SK-N-SH (cell line): ENCODE results near the gene GRAMD1B. TPM values are rescaled to one million over a fixed set of nuclear protein-coding genes. Genes with fewer than 3 reads are reported as not detected.

Source experiments
- CTCF ChIA-PET: fragments of 300-600, 350-600 bp; formaldehyde crosslinking; extraction: SDS; loops from one replicate; lab custom pipeline; 2021; lab: Yijun Ruan, JAX
- POLR2A ChIA-PET: fragments of 350-600 bp; sonication (Branson Sonifier 250); formaldehyde crosslinking; extraction: SDS; loops from one replicate; lab custom pipeline; 2020; ENCODE audit warnings: antibody characterized with exemption, inconsistent platforms; lab: Yijun Ruan, JAX
- DNase-seq: peaks from one replicate; pipeline ENCODE4 v3.0.0; 2012
- H2AFZ ChIP-seq: fragments of 200-600 bp; sonication (generic); 2 replicates; pipeline ENCODE4 v1.8.1; 2016; ENCODE audit warnings: antibody characterized with exemption, mild to moderate bottlenecking, low read depth
- H3F3A ChIP-seq: fragments of 200-600 bp; sonication (generic); replicated peaks from 2 replicates; pipeline ENCODE3; 2016; ENCODE audit warnings: antibody characterized with exemption, mild to moderate bottlenecking; ENCODE audit not compliant: insufficient read depth
- H3K27ac ChIP-seq, 2 experiments: fragments of 200-500 bp in 1 of 2; fragments of 200-600 bp in 1 of 2; sonication (Bioruptor generic) in 1 of 2; sonication (generic), shearing (Covaris generic) in 1 of 2; 2 replicates each; pipeline versions ENCODE4 v1.5.1 to v1.6.1; 2014 to 2016; ENCODE audit warnings: low read depth in 2 of 2, inconsistent platforms in 1 of 2, low read length in 1 of 2, mild to moderate bottlenecking in 1 of 2, mixed read lengths in 1 of 2
- H3K27me3 ChIP-seq: fragments of 200-600 bp; sonication (generic), shearing (Covaris generic); 2 replicates; pipeline ENCODE4 v1.6.1; 2016; ENCODE audit warnings: mixed run types; ENCODE audit not compliant: insufficient read depth
- H3K36me3 ChIP-seq, 2 experiments: fragments of 200-500 bp in 1 of 2; fragments of 200-600 bp in 1 of 2; sonication (Bioruptor generic) in 1 of 2; sonication (generic) in 1 of 2; replicated peaks in 1 of 2; 2 replicates each; pipeline versions ENCODE3 to v1.5.1; 2014 to 2016; ENCODE audit warnings: low read length in 1 of 2, mild to moderate bottlenecking in 1 of 2; ENCODE audit not compliant: insufficient read depth in 2 of 2, control insufficient read depth in 1 of 2
- H3K4me1 ChIP-seq, 2 experiments: fragments of 200-500 bp in 1 of 2; fragments of 200-600 bp in 1 of 2; sonication (Bioruptor generic) in 1 of 2; sonication (generic), shearing (Covaris generic) in 1 of 2; 2 replicates each; pipeline versions ENCODE4 v1.5.1 to v1.6.1; 2014 to 2016; ENCODE audit warnings: low read depth in 1 of 2, low read length in 1 of 2, mixed run types in 1 of 2; ENCODE audit not compliant: insufficient read depth in 2 of 2, control insufficient read depth in 1 of 2
- H3K4me2 ChIP-seq: fragments of 200-600 bp; sonication (generic), shearing (Covaris generic); 2 replicates; pipeline ENCODE4 v1.6.1; 2017; ENCODE audit warnings: mixed run types
- H3K4me3 ChIP-seq, 2 experiments: fragments of 200-500 bp in 1 of 2; fragments of 200-600 bp in 1 of 2; sonication (Bioruptor generic) in 1 of 2; sonication (generic), shearing (Covaris generic) in 1 of 2; 2 replicates each; pipeline versions ENCODE4 v1.5.1 to v1.8.1; 2014 to 2016; ENCODE audit warnings: low read depth in 2 of 2, inconsistent platforms in 1 of 2, low read length in 1 of 2, mild to moderate bottlenecking in 1 of 2, mixed read lengths in 1 of 2, moderate library complexity in 1 of 2
- H3K79me2 ChIP-seq: fragments of 200-600 bp; sonication (generic); 2 replicates; pipeline ENCODE4 v1.8.1; 2017; ENCODE audit warnings: mild to moderate bottlenecking; ENCODE audit not compliant: insufficient read depth
- H3K9ac ChIP-seq: fragments of 200-600 bp; sonication (generic); 2 replicates; pipeline ENCODE4 v1.6.1; 2017; ENCODE audit warnings: mixed run types
- H3K9me2 ChIP-seq: fragments of 200-600 bp; sonication (generic); 2 replicates; pipeline ENCODE4 v1.6.1; 2017; ENCODE audit warnings: mixed run types
- H3K9me3 ChIP-seq: fragments of 200-600 bp; sonication (generic); 2 replicates; pipeline ENCODE4 v1.6.1; 2017; ENCODE audit warnings: mixed run types, mild to moderate bottlenecking, moderate library complexity
- H4K20me1 ChIP-seq: fragments of 200-600 bp; sonication (generic); 2 replicates; pipeline ENCODE4 v1.6.1; 2017; ENCODE audit warnings: mild to moderate bottlenecking, mixed run types; ENCODE audit not compliant: insufficient read depth
- FOSL2 ChIP-seq: IDR thresholded peaks from 2 replicates; pipeline ENCODE4 v1.4.0; 2012; ENCODE audit warnings: low read depth, mild to moderate bottlenecking, moderate library complexity, borderline replicate concordance
- JUND ChIP-seq: IDR thresholded peaks from 2 replicates; pipeline ENCODE4 v1.4.0; 2012
- MXI1 ChIP-seq: IDR thresholded peaks from 2 replicates; pipeline ENCODE4 v1.6.1; 2012; ENCODE audit warnings: mild to moderate bottlenecking, low read depth, low read length, improper control_type of control experiment
- NFIC ChIP-seq: IDR thresholded peaks from 2 replicates; pipeline ENCODE4 v1.4.0; 2012; ENCODE audit warnings: borderline replicate concordance
- NRF1 ChIP-seq: IDR thresholded peaks from 2 replicates; pipeline ENCODE4 v1.6.1; 2012; ENCODE audit warnings: low read depth, mild to moderate bottlenecking, low read length
- RCOR1 ChIP-seq: fragments of 150-350 bp; IDR thresholded peaks from 2 replicates; pipeline ENCODE4 v1.6.1; 2017; ENCODE audit warnings: antibody characterized with exemption, low read length
- REST ChIP-seq: IDR thresholded peaks from 2 replicates; pipeline ENCODE4 v1.6.1; 2012; ENCODE audit warnings: mild to moderate bottlenecking, low read depth, low read length, moderate library complexity
- RFX5 ChIP-seq: IDR thresholded peaks from 2 replicates; pipeline ENCODE4 v1.6.1; 2012; ENCODE audit warnings: mild to moderate bottlenecking, improper control_type of control experiment, low read length
- SMC3 ChIP-seq: IDR thresholded peaks from 2 replicates; pipeline ENCODE4 v1.6.1; 2012; ENCODE audit warnings: low read depth, low read length, improper control_type of control experiment
- YY1 ChIP-seq: IDR thresholded peaks from 2 replicates; pipeline ENCODE4 v1.4.0; 2012; ENCODE audit warnings: low read depth, mild to moderate bottlenecking
- WGBS: methylation state at CpG from one replicate; pipeline ENCODE4 v1.1.6; 2017; ENCODE audit warnings: low lambda C conversion rate; 5-methylcytosine and 5-hydroxymethylcytosine counted together
- polyA plus RNA-seq, 3 experiments: library from polyadenylated mRNA; depleted of rRNA; stranded (reverse); fragments of >200 nt; gene quantifications; 2 replicates each; pipeline ENCODE4 v1.2.3, GENCODE V29; 2012
- TF ChIP-seq, protein P1 (sequence below): fragments of 150-350 bp; IDR thresholded peaks from 2 replicates; pipeline ENCODE4 v1.6.1; 2017; ENCODE audit warnings: antibody characterized with exemption, low read length, low read depth, borderline replicate concordance
- TF ChIP-seq, protein P2 (sequence below): IDR thresholded peaks from 2 replicates; pipeline ENCODE4 v1.4.0; 2012; ENCODE audit warnings: low read depth, borderline replicate concordance

GRAMD1B gene
- polyA plus RNA-seq, 1 of the 3 experiments (the other 2 are of a cell fraction) = 14.5 TPM

DNA sequence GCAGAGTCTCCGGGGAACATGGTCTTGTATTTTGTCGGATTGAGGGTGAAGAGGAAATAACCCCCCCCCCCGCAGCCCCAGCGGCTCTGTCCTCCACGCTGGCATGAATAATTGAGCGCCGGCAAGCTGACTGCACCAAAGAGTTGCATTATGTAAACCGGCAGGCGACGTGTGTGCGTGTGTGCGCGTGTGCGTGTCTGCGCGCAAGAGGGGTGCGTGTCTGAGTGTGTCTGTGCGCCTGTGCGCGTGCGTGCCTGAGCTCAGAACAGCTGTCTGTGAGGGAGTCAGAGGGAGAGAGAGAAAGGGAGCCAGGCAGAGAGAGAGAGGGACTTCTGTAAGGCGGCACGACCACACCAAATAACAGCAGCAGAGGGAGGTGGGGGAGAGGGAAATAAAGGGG is 129.9 kb downstream of the GRAMD1B start:
- ChIA-PET CTCF (interaction anchor here (0.6 to 4.7 kb wide), 18 partner anchors 8 to 148 kb away, joined by 3 to 46 read pairs (median 9); no protein-coding TSS in a partner anchor), POLR2A (interaction anchor here (1.6 to 2.8 kb wide), 3 partner anchors 34 to 50 kb away, joined by 6 to 17 read pairs (median 11); no protein-coding TSS in a partner anchor)
- H2AFZ ChIP-seq = peak overlapping the region; percentile 69; the same call in 1 of the 2 replicates
- H3K4me3 ChIP-seq = peak overlapping the region in 1 of 2 experiments; percentile 19; a peak in 2 of 4 replicates
- H3K27ac ChIP-seq = peak overlapping the region; percentile 3 to 36; a peak in 3 of 4 replicates
- peak overlapping the region; percentile 21 for H3K4me2 ChIP-seq
- H3K9me2 ChIP-seq = no peaks in the 10 kb centered on the region
- H3K36me3 ChIP-seq = no peaks in the 10 kb centered on the region
- H3K4me1 ChIP-seq = peaks cover 7 to 24% of the 10 kb centered on the region in 2 experiments; a peak in 3 of 4 replicates
- no peak overlapping the region for H3K9ac ChIP-seq
- H3F3A ChIP-seq = no peaks in the 10 kb centered on the region
- H4K20me1 ChIP-seq = no peaks in the 10 kb centered on the region
- no peaks in the 10 kb centered on the region for H3K9me3 ChIP-seq
- no peak for TF ChIP-seq RFX5
- peak; percentile 70 for TF ChIP-seq NRF1
- 0 out of 2 replicates have a peak, but pooled peaks have one; percentile 41 for TF ChIP-seq MXI1
- TF ChIP-seq NFIC = no peak
- TF ChIP-seq, all 33 proteins: peak for 2
- peak; percentile 72 for DNase-seq
- no peaks in the 10 kb centered on the region for H3K27me3 ChIP-seq
- H3K79me2 ChIP-seq = no peaks in the 10 kb centered on the region; the same call in 1 of the 2 replicates
- WGBS = 26% methylated on average over 23 of the region's 23 CpGs

DNA sequence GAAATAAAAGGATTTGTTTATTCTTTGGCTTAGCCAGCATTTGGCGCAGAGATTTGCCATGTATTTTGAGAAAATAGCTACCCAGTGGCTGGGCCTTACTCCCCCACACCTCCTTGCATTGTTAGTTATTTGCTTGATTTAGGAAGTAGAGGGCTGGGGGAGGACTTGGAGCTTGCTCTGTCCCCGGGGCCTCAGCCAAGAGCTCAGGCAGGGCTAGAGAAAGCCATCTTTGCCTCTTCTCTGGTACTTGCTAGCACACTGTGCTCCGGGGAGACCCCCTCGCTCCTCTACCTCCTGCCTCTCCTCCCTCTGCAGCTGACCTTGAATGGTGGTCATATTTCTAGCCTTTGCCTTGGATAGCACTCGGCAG is 131.3 kb downstream of the GRAMD1B start:
- Histone ChIP-seq H3K79me2 (no peaks in the 10 kb centered on the region; the same call in 1 of the 2 replicates), H3K4me2 (no peak overlapping the region), H2AFZ (no peak overlapping the region), H3K9ac (no peak overlapping the region), H4K20me1 (no peaks in the 10 kb centered on the region), H3K4me1 (peaks cover 7 to 24% of the 10 kb centered on the region in 2 experiments; a peak in 3 of 4 replicates), H3K9me2 (no peaks in the 10 kb centered on the region), H3K27ac (peak overlapping the region in 1 of 2 experiments; percentile 74; a peak in 2 of 4 replicates), H3K27me3 (no peaks in the 10 kb centered on the region), H3K36me3 (no peaks in the 10 kb centered on the region), H3K9me3 (no peaks in the 10 kb centered on the region), H3F3A (no peaks in the 10 kb centered on the region)
- POLR2A ChIA-PET = interaction anchor here (0.7 to 2.8 kb wide), 6 partner anchors 10 to 198 kb away, joined by 3 to 17 read pairs (median 5); no protein-coding TSS in a partner anchor
- CTCF ChIA-PET = interaction anchor here (0.6 to 4.7 kb wide), 18 partner anchors 9 to 358 kb away, joined by 3 to 46 read pairs (median 8); no protein-coding TSS in a partner anchor
- 97% methylated on average over 5 of the region's 5 CpGs for WGBS
- no peak for DNase-seq
- TF ChIP-seq, protein P1, sequence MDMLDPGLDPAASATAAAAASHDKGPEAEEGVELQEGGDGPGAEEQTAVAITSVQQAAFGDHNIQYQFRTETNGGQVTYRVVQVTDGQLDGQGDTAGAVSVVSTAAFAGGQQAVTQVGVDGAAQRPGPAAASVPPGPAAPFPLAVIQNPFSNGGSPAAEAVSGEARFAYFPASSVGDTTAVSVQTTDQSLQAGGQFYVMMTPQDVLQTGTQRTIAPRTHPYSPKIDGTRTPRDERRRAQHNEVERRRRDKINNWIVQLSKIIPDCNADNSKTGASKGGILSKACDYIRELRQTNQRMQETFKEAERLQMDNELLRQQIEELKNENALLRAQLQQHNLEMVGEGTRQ = no peak
- TF ChIP-seq SMC3 = no peak
- TF ChIP-seq YY1 = no peak
- no peak for TF ChIP-seq REST
- TF ChIP-seq RCOR1 = no peak
- no peak for TF ChIP-seq JUND
- no peak for TF ChIP-seq FOSL2
- TF ChIP-seq, protein P2, sequence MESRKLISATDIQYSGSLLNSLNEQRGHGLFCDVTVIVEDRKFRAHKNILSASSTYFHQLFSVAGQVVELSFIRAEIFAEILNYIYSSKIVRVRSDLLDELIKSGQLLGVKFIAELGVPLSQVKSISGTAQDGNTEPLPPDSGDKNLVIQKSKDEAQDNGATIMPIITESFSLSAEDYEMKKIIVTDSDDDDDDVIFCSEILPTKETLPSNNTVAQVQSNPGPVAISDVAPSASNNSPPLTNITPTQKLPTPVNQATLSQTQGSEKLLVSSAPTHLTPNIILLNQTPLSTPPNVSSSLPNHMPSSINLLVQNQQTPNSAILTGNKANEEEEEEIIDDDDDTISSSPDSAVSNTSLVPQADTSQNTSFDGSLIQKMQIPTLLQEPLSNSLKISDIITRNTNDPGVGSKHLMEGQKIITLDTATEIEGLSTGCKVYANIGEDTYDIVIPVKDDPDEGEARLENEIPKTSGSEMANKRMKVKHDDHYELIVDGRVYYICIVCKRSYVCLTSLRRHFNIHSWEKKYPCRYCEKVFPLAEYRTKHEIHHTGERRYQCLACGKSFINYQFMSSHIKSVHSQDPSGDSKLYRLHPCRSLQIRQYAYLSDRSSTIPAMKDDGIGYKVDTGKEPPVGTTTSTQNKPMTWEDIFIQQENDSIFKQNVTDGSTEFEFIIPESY = no peak
- TF ChIP-seq, all 33 proteins: peak for 0
- H3K4me3 ChIP-seq = no peak overlapping the region
